Measurements from ENCODE around the gene DMXL1.

Gene DMXL1

GRCh38 chr5:119070828-119071560 lies at the start of gene DMXL1:
DMXL1 (plus strand) TSS chr5:119071087; CDS start chr5:119071570, 483 bp downstream.
- peak; percentile 93 for DNase-seq (ENCODE audit: low read depth)

GRCh38 chr5:119021149-119021732 lies 49.6 kb upstream of the DMXL1 start:
- no peak for DNase-seq (ENCODE audit: low read depth)

- no peak for DNase-seq (ENCODE audit: low read depth)
Observed at GRCh38 chr5:119022017-119022745, 48.7 kb upstream of the DMXL1 start.

- no peak for DNase-seq (ENCODE audit: low read depth)
Observed at GRCh38 chr5:119022773-119023172, 48.1 kb upstream of the DMXL1 start.

GRCh38 chr5:119028575-119028974 lies 42.3 kb upstream of the DMXL1 start:
- no peak for DNase-seq (ENCODE audit: low read depth)

- no peak for DNase-seq (ENCODE audit: low read depth)
Observed at GRCh38 chr5:119031011-119031886, 39.6 kb upstream of the DMXL1 start.

- DNase-seq (ENCODE audit: low read depth) = no peak
Observed at GRCh38 chr5:119031905-119032304, 39.0 kb upstream of the DMXL1 start.

- DNase-seq (ENCODE audit: low read depth) = no peak
Observed at GRCh38 chr5:119032656-119033055, 38.2 kb upstream of the DMXL1 start.

- DNase-seq (ENCODE audit: low read depth) = no peak
Observed at GRCh38 chr5:119033135-119033534, 37.8 kb upstream of the DMXL1 start.

GRCh38 chr5:119036101-119036762 lies 34.7 kb upstream of the DMXL1 start:
- DNase-seq (ENCODE audit: low read depth) = no peak

GRCh38 chr5:119037496-119038215 lies 33.2 kb upstream of the DMXL1 start:
- DNase-seq (ENCODE audit: low read depth) = no peak

GRCh38 chr5:119048246-119048645 lies 22.6 kb upstream of the DMXL1 start:
- no peak for DNase-seq (ENCODE audit: low read depth)

- DNase-seq (ENCODE audit: low read depth) = no peak
Observed at GRCh38 chr5:119049824-119050449, 20.9 kb upstream of the DMXL1 start.

- no peak for DNase-seq (ENCODE audit: low read depth)
Observed at GRCh38 chr5:119054101-119054500, 16.8 kb upstream of the DMXL1 start.

- no peak for DNase-seq (ENCODE audit: low read depth)
Observed at GRCh38 chr5:119055294-119055693, 15.6 kb upstream of the DMXL1 start.

- DNase-seq (ENCODE audit: low read depth) = no peak
Observed at GRCh38 chr5:119058979-119059529, 11.8 kb upstream of the DMXL1 start.

- no peak for DNase-seq (ENCODE audit: low read depth)
Observed at GRCh38 chr5:119059740-119060255, 11.1 kb upstream of the DMXL1 start.

GRCh38 chr5:119063579-119064379 lies 7.1 kb upstream of the DMXL1 start:
- no peak for DNase-seq (ENCODE audit: low read depth)

GRCh38 chr5:119067450-119067849 lies 3.4 kb upstream of the DMXL1 start:
- no peak for DNase-seq (ENCODE audit: low read depth)

Data from activated T-cell treated with anti-CD3 and anti-CD28 coated beads for 48 hours (primary cell).